ENCODE results near the gene MAPK8IP3.

- no peak for TF ChIP-seq CTCF (IDR thresholded peaks at IDR 0.05)
- TF ChIP-seq EZH2 (IDR thresholded peaks at IDR 0.05; ENCODE audit: borderline replicate concordance, insufficient read depth, low read depth, low read length, poor library complexity, severe bottlenecking) = no peak
These were observed 21.9 kb downstream of the MAPK8IP3 start for GRCh38 chr16:1727651-1728624.
